Nasal cavity respiratory epithelium epithelial cell of viscerocranial mucosa (primary cell): ENCODE results near the gene NFE2L2. TPM values are rescaled to one million over a fixed set of nuclear protein-coding genes. Genes with fewer than 3 reads are reported as not detected.

ENCODE experiments used
- total RNA-seq: library from RNA; depleted of rRNA; stranded (reverse); fragments of >200 nt; gene quantifications from 2 replicates; pipeline ENCODE4 v1.2.3, GENCODE V29; 2014

NFE2L2 gene
- total RNA-seq: 98.1 and 219 TPM in 2 replicates

DNA sequence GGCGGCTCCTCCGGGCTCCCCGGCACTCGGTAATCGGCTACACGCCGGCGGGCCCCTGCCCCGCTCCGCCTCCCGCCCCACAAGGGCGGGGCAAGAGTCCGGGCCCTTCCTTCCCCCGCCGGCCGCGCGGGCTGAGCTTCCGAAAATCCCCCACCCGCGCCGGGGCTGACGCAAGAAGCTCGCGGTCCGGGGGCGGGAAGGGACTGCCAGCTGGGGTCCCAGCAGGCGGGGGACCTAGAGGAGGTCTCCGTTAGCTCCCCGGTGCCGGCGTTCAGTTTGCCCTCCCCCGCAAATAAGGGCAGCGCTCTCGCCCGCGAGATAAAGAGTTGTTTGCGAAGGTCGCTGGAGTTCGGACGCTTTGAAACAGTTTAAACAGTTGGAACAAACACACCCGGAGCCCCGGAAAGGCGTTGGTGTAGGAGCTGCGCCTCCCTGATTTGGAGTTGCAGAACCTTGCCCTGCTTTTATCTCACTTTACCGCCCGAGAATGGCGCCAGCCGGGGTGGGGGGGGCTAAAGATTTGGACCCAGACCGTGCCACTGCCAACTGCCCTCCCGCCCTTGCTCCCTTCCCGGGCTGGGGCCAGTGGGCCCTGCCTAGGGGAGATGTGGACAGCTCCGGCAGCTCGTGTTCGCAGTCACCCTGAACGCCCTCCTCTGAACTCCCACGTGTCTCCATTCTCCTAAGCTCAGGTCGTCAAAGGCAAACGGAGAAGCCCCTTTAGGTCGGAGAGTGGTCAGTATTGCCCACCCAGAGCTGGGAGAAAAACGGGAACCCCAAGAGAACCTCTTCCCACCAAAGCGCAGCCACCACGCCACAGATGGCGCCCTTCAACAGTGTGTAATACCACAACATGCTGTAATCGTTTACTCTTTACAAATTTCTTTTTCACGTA lies at the start of gene NFE2L2:
TSS of gene NFE2L2 (minus strand) at position 35 of the 895 bp plus-strand sequence. CDS start 151 bp downstream, outside the sequence.

DNA sequence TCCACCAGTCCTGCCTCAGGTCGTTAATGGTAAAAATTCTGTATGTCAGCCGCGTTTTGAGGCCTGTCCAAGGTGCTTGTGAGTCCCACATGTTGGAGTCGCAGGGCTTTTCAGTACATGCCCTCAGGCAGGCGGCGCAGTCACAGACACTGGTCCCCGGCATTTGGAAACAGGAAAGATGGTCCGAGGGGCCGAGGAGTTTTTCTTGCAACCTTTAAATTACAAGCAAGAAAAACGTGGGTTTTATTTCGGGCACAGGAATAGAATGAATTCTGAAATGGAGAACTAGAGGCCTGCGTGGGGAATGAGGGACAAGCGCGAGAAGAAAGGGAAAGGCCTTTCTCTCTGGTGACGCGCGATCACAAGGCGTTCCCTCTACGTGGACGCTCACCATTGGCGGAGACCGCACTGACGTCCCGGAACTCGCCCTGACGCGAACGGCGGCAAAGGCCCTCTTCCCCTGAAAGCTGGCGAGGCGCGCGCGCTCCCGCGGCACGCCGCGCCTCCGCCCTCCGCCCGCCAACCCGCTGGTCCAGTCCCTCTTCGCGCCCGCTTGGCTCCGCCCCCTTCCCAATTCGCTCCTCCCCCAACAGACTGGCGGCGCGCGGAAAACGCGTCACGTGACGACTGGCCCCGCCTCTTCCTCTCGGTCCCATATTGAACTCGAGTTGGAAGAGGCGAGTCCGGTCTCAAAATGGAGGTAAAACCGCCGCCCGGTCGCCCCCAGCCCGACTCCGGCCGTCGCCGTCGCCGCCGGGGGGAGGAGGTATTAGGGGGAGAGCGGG lies 52.2 kb downstream of the NFE2L2 start, which contains the start of gene HNRNPA3:
TSS of gene HNRNPA3 (plus strand) at position 689 of the 785 bp plus-strand sequence. CDS start at position 695, 6 bp downstream.

Other genes with a start within 250 kb of the NFE2L2 start
- gene HNRNPA3, start 51.9 kb downstream of the NFE2L2 start, total RNA-seq: 29.4 and 54.8 TPM in 2 replicates
- gene AGPS, start 128.0 kb upstream of the NFE2L2 start, total RNA-seq: 48.2 and 65.2 TPM in 2 replicates